Measurements from ENCODE around the gene PPM1N. TPM values are rescaled to one million over a fixed set of nuclear protein-coding genes. Genes with fewer than 3 reads are reported as not detected.

PPM1N gene
- 1 to 10 TPM; 3.7 to 4.2 TPM for total RNA-seq

DNA sequence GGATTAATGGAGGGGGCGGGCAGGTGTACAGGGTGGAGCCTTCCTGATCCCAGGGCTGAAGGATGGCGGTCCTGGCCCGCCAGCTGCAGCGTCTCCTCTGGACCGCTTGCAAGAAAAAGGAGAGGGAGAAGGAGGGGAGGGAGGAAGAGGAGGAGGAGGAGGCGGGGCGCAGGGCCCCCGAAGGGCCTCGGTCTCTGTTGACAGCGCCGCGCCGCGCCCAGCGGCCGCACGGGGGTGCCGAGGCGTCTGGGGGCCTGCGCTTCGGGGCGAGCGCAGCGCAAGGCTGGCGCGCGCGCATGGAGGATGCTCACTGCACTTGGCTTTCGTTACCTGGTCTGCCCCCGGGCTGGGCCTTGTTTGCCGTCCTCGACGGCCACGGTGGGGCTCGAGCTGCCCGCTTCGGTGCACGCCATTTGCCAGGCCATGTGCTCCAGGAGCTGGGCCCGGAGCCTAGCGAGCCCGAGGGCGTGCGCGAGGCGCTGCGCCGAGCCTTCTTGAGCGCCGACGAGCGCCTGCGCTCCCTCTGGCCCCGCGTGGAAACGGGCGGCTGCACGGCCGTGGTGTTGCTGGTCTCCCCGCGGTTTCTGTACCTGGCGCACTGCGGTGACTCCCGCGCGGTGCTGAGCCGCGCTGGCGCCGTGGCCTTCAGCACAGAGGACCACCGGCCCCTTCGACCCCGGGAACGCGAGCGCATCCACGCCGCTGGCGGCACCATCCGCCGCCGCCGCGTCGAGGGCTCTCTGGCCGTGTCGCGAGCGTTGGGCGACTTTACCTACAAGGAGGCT, at the start of gene PPM1N:
Gene PPM1N (plus strand): TSS at position 33 of the 785 bp plus-strand sequence. CDS start 30 bp downstream, at position 63.
- intact Hi-C loops (cut with micrococcal nuclease) = no loop called here
- Mint-ChIP-seq H3K27ac (peak within 1 kb of the TSS; percentile 63), H3K9me3 (no peaks in the 10 kb centered on the region)

DNA sequence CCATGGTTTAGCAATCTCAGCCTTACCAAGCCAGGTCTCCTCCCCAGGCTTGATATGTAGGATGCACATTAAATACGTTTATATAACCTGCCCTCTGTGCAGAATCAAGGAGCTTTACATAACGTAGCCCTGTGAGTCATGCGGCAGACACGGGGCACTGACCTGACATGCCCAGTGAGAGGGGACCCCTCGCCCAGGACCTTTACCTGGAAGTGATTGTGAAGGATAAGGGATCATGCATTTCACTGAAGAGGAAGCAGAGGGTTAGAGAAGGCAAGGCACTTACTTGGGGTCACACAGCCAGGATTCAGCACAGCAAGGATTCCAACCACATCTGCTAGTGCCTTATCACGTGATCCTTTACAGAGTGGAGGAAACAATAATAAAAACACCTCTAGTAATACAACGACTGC, 49.4 kb upstream of the PPM1N start:
- peak overlapping the region; percentile 61 for H3K4me3 Mint-ChIP-seq
- TF ChIP-seq CTCF (IDR thresholded peaks at IDR 0.05) = no peak
- H3K36me3 Mint-ChIP-seq (ENCODE audit: low read depth) = peaks cover 5% of the 10 kb centered on the region
- CTCF ChIA-PET = interaction anchor here (1.4 to 6.0 kb wide), 4 partner anchors 9 to 31 kb away, joined by 3 to 72 read pairs (median 22); no protein-coding TSS in a partner anchor
- no peak for ATAC-seq
- peak overlapping the region; percentile 60 for H3K27ac Mint-ChIP-seq
- no peak for DNase-seq
- POLR2A ChIA-PET = interaction anchor here (1.1 to 3.7 kb wide), 3 partner anchors 9 to 30 kb away, joined by 11 to 15 read pairs (median 12); partner anchors contain the start of gene FOSB
- no peaks in the 10 kb centered on the region for H3K9me3 Mint-ChIP-seq
- intact Hi-C loops (cut with micrococcal nuclease) = no loop called here
- H3K27me3 Mint-ChIP-seq = no peaks in the 10 kb centered on the region
- peaks cover 42% of the 10 kb centered on the region for H3K4me1 Mint-ChIP-seq (ENCODE audit: low read depth)

More for the DNA sequence above, at the start of gene PPM1N:
- H3K4me1 Mint-ChIP-seq (ENCODE audit: low read depth) = peaks cover 28% of the 10 kb centered on the region
- DNase-seq = peak; percentile 76
- ChIA-PET POLR2A (interaction anchor here (1.5 to 1.9 kb wide), 2 partner anchors 10 to 194 kb away, joined by 3 to 8 read pairs; partner anchors contain the start of gene QPCTL), CTCF (interaction anchor here (0.6 to 1.8 kb wide), 14 partner anchors 11 to 145 kb away, joined by 3 to 12 read pairs (median 4); no protein-coding TSS in a partner anchor)
- H3K36me3 Mint-ChIP-seq (ENCODE audit: low read depth) = no peaks in the 10 kb centered on the region
- peak; percentile 45 for ATAC-seq
- peak within 1 kb of the TSS; percentile 79 for H3K4me3 Mint-ChIP-seq
- peak; percentile 56 for TF ChIP-seq CTCF (IDR thresholded peaks at IDR 0.05)
- H3K27me3 Mint-ChIP-seq = peaks cover 14% of the 10 kb centered on the region

GRCh38 chr19:45450012-45450333, 48.3 kb upstream of the PPM1N start:
- no peak for TF ChIP-seq CTCF (IDR thresholded peaks at IDR 0.05)
- Mint-ChIP-seq H3K27me3 (no peaks in the 10 kb centered on the region), H3K4me3 (peak overlapping the region; percentile 77), H3K4me1 (ENCODE audit: low read depth) (peaks cover 34% of the 10 kb centered on the region), H3K27ac (peak overlapping the region; percentile 91), H3K36me3 (ENCODE audit: low read depth) (peaks cover 5% of the 10 kb centered on the region), H3K9me3 (no peaks in the 10 kb centered on the region)
- POLR2A ChIA-PET = interaction anchor here (0.6 to 3.7 kb wide), 4 partner anchors 11 to 29 kb away, joined by 3 to 15 read pairs (median 12); partner anchors contain the start of gene FOSB
- CTCF ChIA-PET = interaction anchor here (1.0 to 6.0 kb wide), 3 partner anchors 10 to 35 kb away, joined by 3 to 72 read pairs (median 36); no protein-coding TSS in a partner anchor
- no peak for DNase-seq
- ATAC-seq = peak; percentile 20
- intact Hi-C loops (cut with micrococcal nuclease) = no loop called here

- intact Hi-C loops (cut with micrococcal nuclease) = no loop called here
- H3K4me3 Mint-ChIP-seq = peak overlapping the region; percentile 71
- H3K9me3 Mint-ChIP-seq = no peaks in the 10 kb centered on the region
- H3K4me1 Mint-ChIP-seq (ENCODE audit: low read depth) = peaks cover 38% of the 10 kb centered on the region
- peaks cover 2% of the 10 kb centered on the region for H3K36me3 Mint-ChIP-seq (ENCODE audit: low read depth)
- no peak for TF ChIP-seq CTCF (IDR thresholded peaks at IDR 0.05)
- POLR2A ChIA-PET = interaction anchor here (2.0 to 2.1 kb wide), 2 partner anchors 17 to 27 kb away, joined by 8 to 16 read pairs; partner anchors contain the start of gene FOSB
- H3K27me3 Mint-ChIP-seq = no peaks in the 10 kb centered on the region
- peak overlapping the region; percentile 81 for H3K27ac Mint-ChIP-seq
- CTCF ChIA-PET = interaction anchor here (1.1 to 1.2 kb wide), 2 partner anchors 18 to 28 kb away, joined by 3 to 6 read pairs; no protein-coding TSS in a partner anchor
- ATAC-seq (peak; percentile 48), DNase-seq (peak; percentile 60)
These were observed 47.0 kb upstream of the PPM1N start for GRCh38 chr19:45451131-45451849.
